Retinal pigment epithelial cell (primary cell): Measurements from ENCODE around the gene GNA12.
A peak's percentile ranks its signal among the peaks of the same experiment; 100 is the strongest.

Experiments used
- DNase-seq: peaks from one replicate; pipeline ENCODE4 v3.0.0-alpha.2; 2010; ENCODE audit warnings: low read depth
- H3K4me3 ChIP-seq: 2 replicates; pipeline ENCODE4 v1.5.1; 2011; ENCODE audit warnings: mild to moderate bottlenecking, low read length, control low read depth, moderate library complexity
- TF ChIP-seq, protein P1 (sequence below): conservative IDR thresholded peaks from 2 replicates; pipeline ENCODE4 v1.5.1; 2011; ENCODE audit warnings: low read depth, low read length, control low read depth, inconsistent platforms

GNA12 gene

DNA sequence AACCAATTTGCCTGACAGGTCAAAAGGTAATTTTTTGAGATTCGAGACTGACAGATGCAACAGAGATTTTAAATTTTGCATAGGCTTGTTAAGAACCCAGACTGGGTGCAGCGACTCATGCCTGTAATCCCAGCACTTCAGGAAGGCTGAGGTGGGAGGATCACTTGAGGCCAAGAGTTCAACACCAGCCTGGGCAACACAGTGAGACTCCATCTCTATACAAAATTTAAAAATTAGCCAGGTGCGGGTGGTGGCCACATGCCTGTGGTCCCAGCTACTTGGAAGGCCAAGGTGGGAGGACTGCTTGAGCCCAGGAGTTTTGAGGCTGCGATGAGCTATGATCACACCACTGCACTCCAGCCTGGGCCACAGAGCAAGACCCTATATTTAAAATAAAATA, 121.5 kb downstream of the GNA12 start:
- H3K4me3 ChIP-seq, result no peak overlapping the region
- no peak for DNase-seq
- TF ChIP-seq, protein P1, sequence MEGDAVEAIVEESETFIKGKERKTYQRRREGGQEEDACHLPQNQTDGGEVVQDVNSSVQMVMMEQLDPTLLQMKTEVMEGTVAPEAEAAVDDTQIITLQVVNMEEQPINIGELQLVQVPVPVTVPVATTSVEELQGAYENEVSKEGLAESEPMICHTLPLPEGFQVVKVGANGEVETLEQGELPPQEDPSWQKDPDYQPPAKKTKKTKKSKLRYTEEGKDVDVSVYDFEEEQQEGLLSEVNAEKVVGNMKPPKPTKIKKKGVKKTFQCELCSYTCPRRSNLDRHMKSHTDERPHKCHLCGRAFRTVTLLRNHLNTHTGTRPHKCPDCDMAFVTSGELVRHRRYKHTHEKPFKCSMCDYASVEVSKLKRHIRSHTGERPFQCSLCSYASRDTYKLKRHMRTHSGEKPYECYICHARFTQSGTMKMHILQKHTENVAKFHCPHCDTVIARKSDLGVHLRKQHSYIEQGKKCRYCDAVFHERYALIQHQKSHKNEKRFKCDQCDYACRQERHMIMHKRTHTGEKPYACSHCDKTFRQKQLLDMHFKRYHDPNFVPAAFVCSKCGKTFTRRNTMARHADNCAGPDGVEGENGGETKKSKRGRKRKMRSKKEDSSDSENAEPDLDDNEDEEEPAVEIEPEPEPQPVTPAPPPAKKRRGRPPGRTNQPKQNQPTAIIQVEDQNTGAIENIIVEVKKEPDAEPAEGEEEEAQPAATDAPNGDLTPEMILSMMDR, result no peak

DNA sequence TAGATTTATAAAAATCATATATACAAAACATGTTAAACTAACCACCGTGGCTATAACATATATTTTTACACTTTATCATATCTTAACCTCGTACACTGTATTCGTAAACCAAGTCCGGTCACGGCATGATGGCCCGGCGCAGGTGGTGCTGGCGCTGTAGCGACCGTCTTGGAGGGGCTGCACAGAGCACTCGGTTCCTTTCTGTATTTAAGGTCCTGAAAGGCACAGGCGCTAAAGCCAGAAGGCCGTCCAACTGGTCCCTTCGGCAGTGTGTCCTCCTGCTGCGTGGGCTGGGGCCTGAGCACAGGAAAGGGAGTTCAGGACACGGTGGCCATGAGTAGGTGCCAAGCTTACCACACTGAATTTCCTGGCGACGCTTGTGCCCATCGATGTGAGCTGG, 122.3 kb downstream of the GNA12 start:
- TF ChIP-seq, protein P1, result no peak
- H3K4me3 ChIP-seq, result no peak overlapping the region
- no peak for DNase-seq

DNA sequence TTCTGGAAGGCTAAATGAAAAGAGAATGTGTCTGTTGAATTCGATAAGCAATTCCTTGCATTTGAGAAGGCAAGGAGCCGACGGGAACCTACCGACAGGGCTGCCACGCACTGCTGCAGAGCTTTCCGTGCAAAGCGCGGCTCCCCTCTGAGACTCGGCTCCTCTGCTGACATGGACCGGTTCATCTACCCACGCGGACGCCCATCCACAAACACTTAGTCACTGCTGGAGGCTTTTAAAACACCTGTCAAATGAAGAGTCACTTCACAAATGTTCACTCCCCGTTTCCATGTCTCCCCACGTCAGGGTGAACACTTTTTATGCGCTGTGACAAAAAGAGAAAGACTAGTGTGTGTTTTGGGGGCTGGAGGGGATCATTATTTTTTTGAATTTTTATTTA, 124.1 kb downstream of the GNA12 start:
- TF ChIP-seq, protein P1, result no peak
- DNase-seq, result no peak
- no peak overlapping the region for H3K4me3 ChIP-seq

DNA sequence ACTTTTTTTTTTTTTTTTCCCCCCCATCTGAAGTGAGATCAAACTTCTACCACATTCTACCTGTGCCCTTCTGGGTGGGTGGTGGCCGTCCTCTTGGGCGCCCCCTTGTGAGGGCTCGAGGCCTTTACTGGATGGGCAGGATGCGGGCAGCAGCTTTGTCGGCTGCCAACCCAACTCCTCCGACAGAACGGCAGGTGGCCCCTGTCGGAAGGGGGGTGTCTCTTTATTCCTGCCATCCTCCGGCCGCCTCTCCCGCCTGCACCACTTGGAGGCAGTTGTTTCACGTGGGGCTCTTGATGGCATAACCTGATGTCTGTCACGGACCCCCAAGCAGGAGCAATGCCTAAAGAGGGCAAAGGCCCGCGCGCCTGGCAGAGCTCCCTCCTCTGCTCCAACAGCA, 125.1 kb downstream of the GNA12 start:
- DNase-seq, result no peak

DNA sequence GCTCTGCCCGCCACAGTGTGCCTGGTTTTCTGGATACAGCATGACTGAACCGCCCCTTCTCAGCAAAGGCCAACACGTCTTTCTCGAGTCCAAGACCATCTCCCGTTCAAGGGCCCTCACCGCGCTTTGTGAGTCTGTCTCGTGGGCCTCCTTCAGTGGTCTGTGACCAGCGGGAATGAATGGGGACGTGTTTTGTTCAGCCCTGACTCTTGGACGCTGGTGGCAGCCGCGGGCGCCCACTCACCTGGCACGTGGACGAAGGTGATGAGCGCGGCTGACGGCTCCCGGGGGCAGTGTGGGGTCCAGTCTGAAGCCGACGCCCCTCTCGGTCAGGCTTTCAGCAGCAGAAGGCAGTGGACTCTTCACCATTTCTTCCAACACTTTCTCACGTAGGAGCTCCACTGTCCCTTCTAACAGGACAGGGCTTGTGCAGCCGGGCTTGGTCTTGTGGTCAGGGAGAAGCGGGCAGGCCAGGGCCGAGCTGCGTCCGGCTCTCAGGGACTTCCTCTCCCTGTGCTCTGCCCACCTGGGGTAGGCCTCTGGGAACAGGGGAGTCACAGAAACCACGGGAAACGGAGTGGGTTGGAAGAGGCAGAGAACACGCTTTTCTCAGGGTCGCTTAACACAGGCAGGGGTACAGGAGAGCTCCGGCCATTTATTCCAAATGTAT, 125.7 kb downstream of the GNA12 start:
- no peak overlapping the region for H3K4me3 ChIP-seq
- no peak for DNase-seq
- TF ChIP-seq, protein P1, result no peak

More for the DNA sequence above, 125.1 kb downstream of the GNA12 start:
- TF ChIP-seq, protein P1, result peak; percentile 68
- no peak overlapping the region for H3K4me3 ChIP-seq

DNA sequence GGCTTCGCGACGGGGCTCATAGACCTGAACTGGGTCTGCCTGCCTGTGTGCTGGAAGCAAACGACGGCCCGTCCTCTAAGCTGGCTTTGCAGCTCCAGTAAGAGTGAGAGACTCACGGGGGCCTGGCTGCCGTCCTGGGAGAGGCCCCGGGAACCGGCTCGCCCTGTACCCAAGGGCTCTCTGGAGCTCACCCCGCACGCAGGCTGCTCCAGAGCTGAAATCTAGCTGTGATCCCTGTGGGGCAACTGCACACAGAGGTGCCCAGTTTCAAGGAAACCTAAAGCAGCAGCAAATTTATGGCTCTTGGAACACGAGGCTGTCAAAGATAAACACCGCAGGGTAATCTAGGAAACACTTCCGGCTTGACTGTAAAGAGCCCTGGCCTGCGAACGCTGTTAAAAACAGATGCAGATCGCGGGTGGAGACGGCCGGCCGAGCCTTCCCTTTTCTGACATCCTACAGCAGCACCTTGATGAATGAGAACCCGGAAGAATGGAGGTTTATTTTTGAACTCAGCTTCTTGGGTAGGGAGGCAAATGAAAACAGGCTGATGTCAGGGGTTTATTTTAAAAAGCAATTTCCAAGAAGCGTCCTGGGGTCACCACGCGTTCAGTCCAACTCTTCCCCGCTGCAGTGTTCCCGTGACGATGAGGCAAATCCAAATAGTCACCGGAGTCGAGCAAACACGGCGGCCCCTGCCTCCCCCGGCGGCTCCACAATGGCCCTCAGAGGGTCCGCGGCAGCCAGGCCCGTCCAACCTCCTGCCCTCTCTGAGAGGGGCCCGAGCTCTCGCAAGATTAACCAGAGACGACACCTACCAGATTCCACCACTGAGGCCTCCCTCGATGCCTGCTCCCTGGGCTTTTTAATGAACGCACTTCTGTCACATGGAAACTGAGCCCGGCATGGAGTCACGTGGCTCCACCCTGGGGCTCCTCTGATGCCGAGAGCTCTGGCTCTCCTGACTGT, 126.5 kb downstream of the GNA12 start:
- no peak for DNase-seq
- TF ChIP-seq, protein P1, result no peak
- H3K4me3 ChIP-seq, result no peak overlapping the region
